A549 (cell line): ENCODE data around the gene FEM1C. TPM values are rescaled to one million over a fixed set of nuclear protein-coding genes. Genes with fewer than 3 reads are reported as not detected.

Experiments used
- ATAC-seq, 2 experiments: fragments of 200-7000 bp in 1 of 2; fragments of >200 bp in 1 of 2; cut with Nextera tagmentation in 1 of 2; cut with Tn5 transposase in 1 of 2; 3 replicates each; pipeline versions ENCODE4 v1.8.0 to v1.9.1; 2018 to 2020; ENCODE audit warnings: mild to moderate bottlenecking in 1 of 2, moderate library complexity in 1 of 2
- CTCF ChIA-PET: fragments of 300-600 bp; sonication (Branson Sonifier 250); formaldehyde crosslinking; extraction: SDS; loops from one replicate; lab custom pipeline; 2021; ENCODE audit warnings: antibody characterized with exemption, inconsistent platforms; lab: Yijun Ruan, JAX
- POLR2A ChIA-PET: fragments of 350-600 bp; formaldehyde crosslinking; extraction: SDS; loops from one replicate; lab custom pipeline; 2021; ENCODE audit warnings: antibody characterized with exemption, inconsistent platforms; lab: Yijun Ruan, JAX
- DNase-seq, 2 experiments: peaks; one replicate each; pipeline versions ENCODE4 v3.0.0 to v3.0.0-alpha.2; 2011 to 2016; ENCODE audit warnings: low read depth in 1 of 2, low spot score in 1 of 2
- FAIRE-seq: peaks from 2 replicates; lab custom pipeline; 2011; peaks lifted over from hg19 to GRCh38; lab: Jason Lieb, UNC
- H3K27ac ChIP-seq, 2 experiments: fragments of >200 bp; sonication (Bioruptor Twin); formaldehyde crosslinking; 3 replicates each; pipeline ENCODE4 v1.5.1; 2016 to 2017
- H3K4me1 ChIP-seq: fragments of >200 bp; sonication (Bioruptor Twin); formaldehyde crosslinking; 3 replicates; pipeline ENCODE4 v1.6.1; 2016
- H3K4me2 ChIP-seq: fragments of >200 bp; sonication (Bioruptor Twin); formaldehyde crosslinking; 3 replicates; pipeline ENCODE4 v1.6.1; 2016
- H3K4me3 ChIP-seq: fragments of >200 bp; sonication (Bioruptor Twin); formaldehyde crosslinking; 3 replicates; pipeline ENCODE4 v1.5.1; 2016
- H3K9me3 ChIP-seq: fragments of >200 bp; sonication (Bioruptor Twin); formaldehyde crosslinking; 3 replicates; pipeline ENCODE4 v1.6.1; 2016
- BHLHE40 ChIP-seq: IDR thresholded peaks from 2 replicates; pipeline ENCODE4 v1.6.1; 2012; ENCODE audit warnings: low read depth, low read length, inconsistent platforms
- CBX2 ChIP-seq: fragments of 200-600 bp; sonication (generic); IDR thresholded peaks from 2 replicates; pipeline ENCODE4 v1.6.1; 2016; ENCODE audit warnings: low read depth, mild to moderate bottlenecking, borderline replicate concordance
- CBX8 ChIP-seq: fragments of 200-600 bp; sonication (generic); IDR thresholded peaks from 2 replicates; pipeline ENCODE4 v1.6.1; 2016
- CEBPB ChIP-seq, 2 experiments: fragments of >200 bp in 1 of 2; sonication (Bioruptor Twin) in 1 of 2; formaldehyde crosslinking in 1 of 2; IDR thresholded peaks; 2 replicates each; pipeline ENCODE4 v1.6.1; 2012 to 2016
- FOSB ChIP-seq: fragments of 250-450 bp; sonication (Bioruptor Pico); IDR thresholded peaks from 2 replicates; pipeline ENCODE4 v1.5.0; 2020; ENCODE audit warnings: mild to moderate bottlenecking, moderate library complexity
- FOXS1 ChIP-seq: fragments of 250-450 bp; sonication (Bioruptor Pico); IDR thresholded peaks from 2 replicates; pipeline ENCODE4 v1.5.0; 2020; ENCODE audit warnings: mild to moderate bottlenecking, moderate library complexity
- GATA3 ChIP-seq: IDR thresholded peaks from 2 replicates; pipeline ENCODE4 v1.6.1; 2012; ENCODE audit warnings: borderline replicate concordance
- HOXB5 ChIP-seq: fragments of 250-450 bp; sonication (Bioruptor Pico); IDR thresholded peaks from 2 replicates; pipeline ENCODE4 v1.5.0; 2020; ENCODE audit warnings: mild to moderate bottlenecking, moderate library complexity
- KDM5A ChIP-seq: fragments of 200-600 bp; sonication (generic); IDR thresholded peaks from 2 replicates; pipeline ENCODE4 v1.6.1; 2016; ENCODE audit warnings: antibody characterized with exemption, mild to moderate bottlenecking
- NFE2L2 ChIP-seq: fragments of 150-350 bp; conservative IDR thresholded peaks from 2 replicates; pipeline ENCODE4 v1.6.1; 2014; ENCODE audit warnings: low read length
- PHF8 ChIP-seq: fragments of 200-600 bp; sonication (generic); IDR thresholded peaks from 2 replicates; pipeline ENCODE4 v1.6.1; 2016; ENCODE audit warnings: low read depth, mild to moderate bottlenecking, antibody characterized with exemption, moderate library complexity, borderline replicate concordance
- TFCP2L1 ChIP-seq: fragments of 250-450 bp; sonication (Bioruptor Pico); IDR thresholded peaks from 2 replicates; pipeline ENCODE4 v1.5.0; 2021; ENCODE audit warnings: mild to moderate bottlenecking
- TP53 ChIP-seq: fragments of 250-450 bp; sonication (Bioruptor Pico); IDR thresholded peaks from 2 replicates; pipeline ENCODE4 v1.5.0; 2021; ENCODE audit warnings: mild to moderate bottlenecking, moderate library complexity
- ZFP36 ChIP-seq: fragments of 450-650 bp; IDR thresholded peaks from 2 replicates; pipeline ENCODE4 v1.6.1; 2014; ENCODE audit warnings: borderline replicate concordance; ENCODE audit not compliant: partially characterized antibody
- WGBS: methylation state at CpG from one replicate; pipeline ENCODE4 v1.1.6; 2017; ENCODE audit errors: missing lambda C conversion rate; 5-methylcytosine and 5-hydroxymethylcytosine counted together
- polyA plus RNA-seq, 4 experiments: library from polyadenylated mRNA; depleted of rRNA in 3 of 4; stranded (reverse); fragments of >200 nt; fragmentation: RNase III in 1 of 4; extraction: RNeasy Plus Mini Kit Qiagen cat#74134 plus additional on column Dnase treatment in 1 of 4; gene quantifications; 2 replicates in 3 of 4; 3 replicates in 1 of 4; pipeline ENCODE4 v1.2.3, GENCODE V29; 2011 to 2017
- TF ChIP-seq, protein P1 (sequence below): IDR thresholded peaks from 2 replicates; pipeline ENCODE4 v1.6.1; 2012
- TF ChIP-seq, protein P2 (sequence below): fragments of 200-600 bp; sonication (generic); IDR thresholded peaks from 2 replicates; pipeline ENCODE4 v1.6.1; 2016; ENCODE audit warnings: antibody characterized with exemption, mild to moderate bottlenecking, moderate library complexity
- TF ChIP-seq, protein P3 (sequence below): IDR thresholded peaks from 2 replicates; pipeline ENCODE4 v1.6.1; 2012; ENCODE audit warnings: low read depth, borderline replicate concordance
- TF ChIP-seq, protein P4 (sequence below): fragments of 450-650 bp; IDR thresholded peaks from 2 replicates; pipeline ENCODE4 v1.6.1; 2014; ENCODE audit warnings: antibody characterized with exemption

FEM1C gene
- polyA plus RNA-seq, 2 of the 4 experiments (the other 2 are of a cell fraction), result 6.3 to 8.4 TPM

DNA sequence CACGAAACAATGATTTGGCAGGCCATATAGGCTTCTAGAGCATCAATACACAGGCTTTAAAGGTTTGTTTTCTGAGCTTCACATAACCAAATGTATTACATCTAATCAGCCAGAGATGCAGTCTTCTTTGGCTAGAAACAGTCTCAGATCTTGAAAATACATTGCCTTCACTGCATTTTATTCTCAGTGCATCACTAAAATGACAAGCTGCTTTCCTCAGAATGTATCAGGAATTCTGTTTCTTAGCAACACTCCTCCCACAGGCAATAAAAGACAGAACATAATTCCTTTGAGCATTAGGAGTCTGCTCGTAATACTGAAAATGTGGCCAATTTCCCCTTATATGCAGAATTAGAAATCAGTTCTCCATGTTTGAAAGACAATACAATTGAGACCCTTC lies 36.9 kb downstream of the FEM1C start:
- CTCF ChIA-PET, result interaction anchor here (0.6 to 1.2 kb wide), 2 partner anchors 56 to 198 kb away, joined by 3 read pairs; no protein-coding TSS in a partner anchor
- TF ChIP-seq PHF8, result no peak
- TF ChIP-seq, all 56 proteins: peak for 0
- Histone ChIP-seq H3K9me3 (no peaks in the 10 kb centered on the region), H3K4me1 (no peaks in the 10 kb centered on the region), H3K4me3 (no peak overlapping the region), H3K4me2 (no peak overlapping the region), H3K27ac (no peak overlapping the region)
- POLR2A ChIA-PET, result no interaction called here
- no peak for DNase-seq
- no peak for ATAC-seq
- WGBS, result 72% methylated on average over 2 of the region's 2 CpGs
- no peak for FAIRE-seq

DNA sequence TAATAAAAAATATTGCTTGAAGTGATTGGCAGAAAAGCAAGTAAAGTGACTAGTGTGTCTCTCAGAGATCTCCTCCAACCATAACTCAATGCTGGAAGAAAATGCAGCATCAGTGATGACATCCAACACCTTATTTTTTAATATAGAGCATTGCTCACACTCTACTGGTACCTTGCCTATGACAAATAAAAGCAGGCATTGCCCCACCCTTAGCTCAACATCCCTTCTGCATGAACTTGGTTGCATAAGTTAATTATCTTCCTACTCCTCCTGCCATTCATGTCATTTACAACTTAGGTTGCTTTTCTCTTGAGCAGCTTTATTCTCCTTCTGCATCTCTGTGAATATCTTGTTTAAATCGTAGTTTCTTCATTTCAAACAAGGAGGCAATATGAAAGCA lies 41.2 kb downstream of the FEM1C start:
- no peak for FAIRE-seq
- ATAC-seq, result no peak
- DNase-seq, result no peak
- H3K9me3 ChIP-seq, result no peaks in the 10 kb centered on the region
- CTCF ChIA-PET, result no interaction called here
- no peak overlapping the region for H3K4me3 ChIP-seq
- no peak overlapping the region for H3K4me2 ChIP-seq
- WGBS, result 37% methylated on average over 1 of the region's 1 CpG
- H3K27ac ChIP-seq, result no peak overlapping the region
- POLR2A ChIA-PET, result no interaction called here
- H3K4me1 ChIP-seq, result no peaks in the 10 kb centered on the region
- TF ChIP-seq BHLHE40, result no peak
- TF ChIP-seq, all 56 proteins: peak for 0

DNA sequence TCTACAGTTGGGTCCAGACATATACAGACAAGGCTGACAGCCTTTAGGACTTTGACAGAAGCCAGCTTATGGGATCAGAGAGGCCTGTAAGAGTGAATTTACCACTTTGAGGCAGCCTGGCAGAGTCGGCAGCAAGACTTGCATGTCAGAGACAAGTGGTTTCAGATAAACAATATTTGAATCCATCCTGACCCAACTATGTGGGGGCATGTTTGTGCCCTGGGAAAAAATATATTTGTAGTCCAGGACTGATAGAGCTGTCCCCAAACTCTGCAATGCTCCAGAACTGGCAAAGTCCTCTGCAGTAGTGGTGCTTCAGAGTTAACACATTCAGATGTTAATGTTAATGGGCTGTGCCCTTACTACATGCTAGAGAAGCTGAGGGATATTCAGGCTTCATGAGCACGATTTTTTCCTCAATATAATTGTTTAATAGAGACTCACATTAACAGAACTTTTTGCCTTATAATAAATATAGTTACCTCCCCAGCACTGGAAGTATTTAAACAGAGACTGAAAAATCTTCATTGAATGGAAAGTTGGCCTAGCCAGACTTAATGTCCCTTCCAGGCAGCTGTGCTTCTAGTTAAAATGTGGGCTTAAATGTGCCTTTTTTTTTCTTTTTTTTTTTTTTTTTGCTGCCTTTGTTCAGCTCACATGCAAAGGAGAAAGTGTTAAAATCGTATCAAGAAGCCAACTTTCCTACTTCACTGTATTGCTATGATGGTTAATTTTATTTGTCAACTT lies 42.9 kb downstream of the FEM1C start:
- Histone ChIP-seq H3K4me3 (no peak overlapping the region), H3K4me1 (no peaks in the 10 kb centered on the region), H3K27ac (no peak overlapping the region), H3K4me2 (no peak overlapping the region), H3K9me3 (no peaks in the 10 kb centered on the region)
- ChIA-PET POLR2A (interaction anchor here (1.0 kb wide), 1 partner anchor 41 kb away, joined by 3 read pairs; no protein-coding TSS in a partner anchor), CTCF (interaction anchor here (0.6 to 1.0 kb wide), 2 partner anchors 12 to 119 kb away, joined by 3 read pairs; no protein-coding TSS in a partner anchor)
- DNase-seq (no peak), FAIRE-seq (no peak), ATAC-seq (no peak)
- TF ChIP-seq, protein P1, sequence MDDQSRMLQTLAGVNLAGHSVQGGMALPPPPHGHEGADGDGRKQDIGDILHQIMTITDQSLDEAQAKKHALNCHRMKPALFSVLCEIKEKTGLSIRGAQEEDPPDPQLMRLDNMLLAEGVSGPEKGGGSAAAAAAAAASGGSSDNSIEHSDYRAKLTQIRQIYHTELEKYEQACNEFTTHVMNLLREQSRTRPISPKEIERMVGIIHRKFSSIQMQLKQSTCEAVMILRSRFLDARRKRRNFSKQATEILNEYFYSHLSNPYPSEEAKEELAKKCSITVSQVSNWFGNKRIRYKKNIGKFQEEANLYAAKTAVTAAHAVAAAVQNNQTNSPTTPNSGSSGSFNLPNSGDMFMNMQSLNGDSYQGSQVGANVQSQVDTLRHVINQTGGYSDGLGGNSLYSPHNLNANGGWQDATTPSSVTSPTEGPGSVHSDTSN, result no peak
- no peak for TF ChIP-seq ZFP36
- no peak for TF ChIP-seq CEBPB (IDR thresholded peaks at IDR 0.05)
- no peak for TF ChIP-seq KDM5A
- no peak for TF ChIP-seq HOXB5 (CRISPR knock-in tag)
- whole genome bisulfite sequencing, result 9% methylated on average over 3 of the region's 3 CpGs

DNA sequence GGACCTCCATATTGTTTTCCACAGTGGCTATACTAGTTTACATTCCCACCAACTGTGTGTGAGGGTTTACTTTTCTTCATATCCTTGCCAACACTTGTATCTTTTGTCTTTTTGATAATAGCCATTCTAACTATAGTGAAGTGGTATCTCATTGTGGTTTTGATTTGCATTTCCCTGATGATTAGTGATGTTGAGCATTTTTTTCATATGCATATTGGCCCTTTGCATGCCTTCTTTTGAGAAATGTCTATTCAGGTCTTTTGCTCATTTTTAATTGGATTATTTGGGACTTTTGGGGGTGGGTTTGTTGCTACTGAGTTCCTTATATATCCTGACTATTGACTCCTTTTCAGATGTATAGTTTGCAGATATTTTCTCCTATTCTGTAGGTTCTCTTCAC lies 44.4 kb downstream of the FEM1C start:
- Histone ChIP-seq H3K4me3 (no peak overlapping the region), H3K4me2 (no peak overlapping the region), H3K4me1 (no peaks in the 10 kb centered on the region), H3K9me3 (no peaks in the 10 kb centered on the region), H3K27ac (no peak overlapping the region)
- CTCF ChIA-PET, result no interaction called here
- ATAC-seq (no peak), FAIRE-seq (no peak), DNase-seq (no peak)
- POLR2A ChIA-PET, result no interaction called here
- TF ChIP-seq, protein P1, result no peak
- TF ChIP-seq CBX2 (no peak), NFE2L2 (no peak), ZFP36 (no peak), CEBPB (IDR thresholded peaks at IDR 0.05) (no peak), KDM5A (no peak), GATA3 (no peak), FOSB (CRISPR knock-in tag) (no peak), CBX8 (no peak), TFCP2L1 (CRISPR knock-in tag) (no peak), FOXS1 (CRISPR knock-in tag) (no peak), TP53 (no peak)
- TF ChIP-seq, protein P2, sequence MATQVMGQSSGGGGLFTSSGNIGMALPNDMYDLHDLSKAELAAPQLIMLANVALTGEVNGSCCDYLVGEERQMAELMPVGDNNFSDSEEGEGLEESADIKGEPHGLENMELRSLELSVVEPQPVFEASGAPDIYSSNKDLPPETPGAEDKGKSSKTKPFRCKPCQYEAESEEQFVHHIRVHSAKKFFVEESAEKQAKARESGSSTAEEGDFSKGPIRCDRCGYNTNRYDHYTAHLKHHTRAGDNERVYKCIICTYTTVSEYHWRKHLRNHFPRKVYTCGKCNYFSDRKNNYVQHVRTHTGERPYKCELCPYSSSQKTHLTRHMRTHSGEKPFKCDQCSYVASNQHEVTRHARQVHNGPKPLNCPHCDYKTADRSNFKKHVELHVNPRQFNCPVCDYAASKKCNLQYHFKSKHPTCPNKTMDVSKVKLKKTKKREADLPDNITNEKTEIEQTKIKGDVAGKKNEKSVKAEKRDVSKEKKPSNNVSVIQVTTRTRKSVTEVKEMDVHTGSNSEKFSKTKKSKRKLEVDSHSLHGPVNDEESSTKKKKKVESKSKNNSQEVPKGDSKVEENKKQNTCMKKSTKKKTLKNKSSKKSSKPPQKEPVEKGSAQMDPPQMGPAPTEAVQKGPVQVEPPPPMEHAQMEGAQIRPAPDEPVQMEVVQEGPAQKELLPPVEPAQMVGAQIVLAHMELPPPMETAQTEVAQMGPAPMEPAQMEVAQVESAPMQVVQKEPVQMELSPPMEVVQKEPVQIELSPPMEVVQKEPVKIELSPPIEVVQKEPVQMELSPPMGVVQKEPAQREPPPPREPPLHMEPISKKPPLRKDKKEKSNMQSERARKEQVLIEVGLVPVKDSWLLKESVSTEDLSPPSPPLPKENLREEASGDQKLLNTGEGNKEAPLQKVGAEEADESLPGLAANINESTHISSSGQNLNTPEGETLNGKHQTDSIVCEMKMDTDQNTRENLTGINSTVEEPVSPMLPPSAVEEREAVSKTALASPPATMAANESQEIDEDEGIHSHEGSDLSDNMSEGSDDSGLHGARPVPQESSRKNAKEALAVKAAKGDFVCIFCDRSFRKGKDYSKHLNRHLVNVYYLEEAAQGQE, result no peak
- TF ChIP-seq, protein P3, sequence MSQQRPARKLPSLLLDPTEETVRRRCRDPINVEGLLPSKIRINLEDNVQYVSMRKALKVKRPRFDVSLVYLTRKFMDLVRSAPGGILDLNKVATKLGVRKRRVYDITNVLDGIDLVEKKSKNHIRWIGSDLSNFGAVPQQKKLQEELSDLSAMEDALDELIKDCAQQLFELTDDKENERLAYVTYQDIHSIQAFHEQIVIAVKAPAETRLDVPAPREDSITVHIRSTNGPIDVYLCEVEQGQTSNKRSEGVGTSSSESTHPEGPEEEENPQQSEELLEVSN, result no peak
- TF ChIP-seq, protein P4, sequence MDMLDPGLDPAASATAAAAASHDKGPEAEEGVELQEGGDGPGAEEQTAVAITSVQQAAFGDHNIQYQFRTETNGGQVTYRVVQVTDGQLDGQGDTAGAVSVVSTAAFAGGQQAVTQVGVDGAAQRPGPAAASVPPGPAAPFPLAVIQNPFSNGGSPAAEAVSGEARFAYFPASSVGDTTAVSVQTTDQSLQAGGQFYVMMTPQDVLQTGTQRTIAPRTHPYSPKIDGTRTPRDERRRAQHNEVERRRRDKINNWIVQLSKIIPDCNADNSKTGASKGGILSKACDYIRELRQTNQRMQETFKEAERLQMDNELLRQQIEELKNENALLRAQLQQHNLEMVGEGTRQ, result no peak
